SJCRH30 (cell line): ENCODE data around the gene TAS1R3. TPM values are rescaled to one million over a fixed set of nuclear protein-coding genes. Genes with fewer than 3 reads are reported as not detected.

Source experiments
- DNase-seq, 2 experiments: peaks; one replicate each; pipeline ENCODE4 v3.0.0-alpha.2; 2015 to 2020
- H3K27ac ChIP-seq: fragments of 250-450 bp; sonication (Bioruptor Pico); 2 replicates; pipeline ENCODE4 v1.5.1; 2020; ENCODE audit warnings: mild to moderate bottlenecking, moderate library complexity
- H3K27me3 ChIP-seq: fragments of 250-450 bp; sonication (Bioruptor Pico); 2 replicates; pipeline ENCODE4 v1.5.1; 2020; ENCODE audit warnings: mild to moderate bottlenecking, moderate library complexity
- H3K36me3 ChIP-seq: fragments of 250-450 bp; sonication (Bioruptor Pico); 2 replicates; pipeline ENCODE4 v1.5.1; 2020; ENCODE audit warnings: mild to moderate bottlenecking, moderate library complexity
- H3K4me1 ChIP-seq: fragments of 250-450 bp; sonication (Bioruptor Pico); 2 replicates; pipeline ENCODE4 v1.5.1; 2020; ENCODE audit warnings: mild to moderate bottlenecking, moderate library complexity
- H3K4me3 ChIP-seq: fragments of 250-450 bp; sonication (Bioruptor Pico); 2 replicates; pipeline ENCODE4 v1.5.1; 2020; ENCODE audit warnings: mild to moderate bottlenecking, moderate library complexity
- H3K9me3 ChIP-seq: fragments of 250-450 bp; sonication (Bioruptor Pico); replicated peaks from 2 replicates; pipeline ENCODE4 v1.5.1; 2020; ENCODE audit warnings: mild to moderate bottlenecking, moderate library complexity
- total RNA-seq: library from RNA; depleted of rRNA; stranded (reverse); fragments of >200 nt; shearing (Covaris generic); gene quantifications from 2 replicates; pipeline ENCODE4 v1.2.3, GENCODE V29; 2014

Gene TAS1R3
- total RNA-seq, 1 experiment from 2014 or later: 0.47 TPM

- no peak overlapping the region for H3K27ac ChIP-seq
- H3K4me3 ChIP-seq: no peak overlapping the region
- no peak for DNase-seq
- H3K9me3 ChIP-seq: no peaks in the 10 kb centered on the region
- H3K4me1 ChIP-seq: no peaks in the 10 kb centered on the region; the same call in 1 of the 2 replicates
- H3K36me3 ChIP-seq: peaks cover 6% of the 10 kb centered on the region; the same call in 1 of the 2 replicates
- H3K27me3 ChIP-seq: no peaks in the 10 kb centered on the region
Measured at GRCh38 chr1:1344655-1345361, 13.7 kb downstream of the TAS1R3 start.

- H3K36me3 ChIP-seq: peaks cover 6% of the 10 kb centered on the region; the same call in 1 of the 2 replicates
- no peaks in the 10 kb centered on the region; the same call in 1 of the 2 replicates for H3K4me1 ChIP-seq
- no peaks in the 10 kb centered on the region for H3K9me3 ChIP-seq
- DNase-seq: no peak
- H3K4me3 ChIP-seq: no peak overlapping the region
- H3K27ac ChIP-seq: no peak overlapping the region
- H3K27me3 ChIP-seq: no peaks in the 10 kb centered on the region
Measured at GRCh38 chr1:1345384-1345783, 14.3 kb downstream of the TAS1R3 start.

GRCh38 chr1:1345860-1346500 lies 14.9 kb downstream of the TAS1R3 start:
- Histone ChIP-seq H3K27ac (no peak overlapping the region), H3K4me1 (no peaks in the 10 kb centered on the region; the same call in 1 of the 2 replicates), H3K27me3 (no peaks in the 10 kb centered on the region), H3K4me3 (no peak overlapping the region), H3K9me3 (no peaks in the 10 kb centered on the region), H3K36me3 (peaks cover 3% of the 10 kb centered on the region; the same call in 1 of the 2 replicates)
- no peak for DNase-seq

GRCh38 chr1:1346501-1346890 lies 15.4 kb downstream of the TAS1R3 start:
- Histone ChIP-seq H3K27me3 (no peaks in the 10 kb centered on the region), H3K4me1 (peaks cover 2% of the 10 kb centered on the region), H3K4me3 (no peak overlapping the region), H3K36me3 (no peaks in the 10 kb centered on the region), H3K9me3 (no peaks in the 10 kb centered on the region), H3K27ac (no peak overlapping the region)
- no peak for DNase-seq

- Histone ChIP-seq H3K4me1 (peaks cover 8% of the 10 kb centered on the region), H3K4me3 (no peak overlapping the region; the same call in 1 of the 2 replicates), H3K27me3 (no peaks in the 10 kb centered on the region), H3K36me3 (no peaks in the 10 kb centered on the region), H3K9me3 (no peaks in the 10 kb centered on the region), H3K27ac (no peak overlapping the region)
- DNase-seq: no peak
Measured at GRCh38 chr1:1347026-1347595, 16.0 kb downstream of the TAS1R3 start.

- H3K36me3 ChIP-seq: no peaks in the 10 kb centered on the region
- H3K4me1 ChIP-seq: peaks cover 15% of the 10 kb centered on the region
- DNase-seq: peak; percentile 58 to 71
- H3K27me3 ChIP-seq: no peaks in the 10 kb centered on the region
- H3K27ac ChIP-seq: no peak overlapping the region
- H3K4me3 ChIP-seq: peak overlapping the region; percentile 78
- no peaks in the 10 kb centered on the region for H3K9me3 ChIP-seq
Measured at GRCh38 chr1:1347663-1348419, 16.8 kb downstream of the TAS1R3 start.

GRCh38 chr1:1348420-1349255 lies 17.6 kb downstream of the TAS1R3 start:
- H3K4me1 ChIP-seq: peaks cover 23% of the 10 kb centered on the region
- peak in 1 of 2 experiments; percentile 41 for DNase-seq
- no peaks in the 10 kb centered on the region for H3K36me3 ChIP-seq
- no peaks in the 10 kb centered on the region for H3K9me3 ChIP-seq
- no peak overlapping the region for H3K27ac ChIP-seq
- H3K27me3 ChIP-seq: no peaks in the 10 kb centered on the region
- H3K4me3 ChIP-seq: peak overlapping the region; percentile 78

GRCh38 chr1:1349256-1350012 lies 18.4 kb downstream of the TAS1R3 start, which contains the start of gene DVL1:
DVL1 (minus strand) TSS chr1:1349418; CDS start chr1:1349065, 353 bp downstream.
- peak within 1 kb of the TSS; percentile 93 for H3K4me3 ChIP-seq
- H3K4me1 ChIP-seq: peaks cover 24% of the 10 kb centered on the region
- H3K27me3 ChIP-seq: no peaks in the 10 kb centered on the region
- H3K9me3 ChIP-seq: no peaks in the 10 kb centered on the region
- H3K36me3 ChIP-seq: no peaks in the 10 kb centered on the region
- DNase-seq: peak; percentile 81 to 82
- H3K27ac ChIP-seq: peak within 1 kb of the TSS; percentile 42; the same call in 1 of the 2 replicates

GRCh38 chr1:1351511-1352427 lies 20.7 kb downstream of the TAS1R3 start:
- DNase-seq: peak in 1 of 2 experiments; percentile 54
- Histone ChIP-seq H3K27me3 (no peaks in the 10 kb centered on the region), H3K9me3 (no peaks in the 10 kb centered on the region), H3K36me3 (no peaks in the 10 kb centered on the region), H3K4me1 (peaks cover 24% of the 10 kb centered on the region), H3K4me3 (no peak overlapping the region), H3K27ac (no peak overlapping the region)

- no peaks in the 10 kb centered on the region for H3K36me3 ChIP-seq
- no peaks in the 10 kb centered on the region for H3K27me3 ChIP-seq
- H3K4me3 ChIP-seq: no peak overlapping the region
- no peak for DNase-seq
- H3K27ac ChIP-seq: no peak overlapping the region
- no peaks in the 10 kb centered on the region for H3K9me3 ChIP-seq
- H3K4me1 ChIP-seq: peaks cover 27% of the 10 kb centered on the region
Measured at GRCh38 chr1:1352786-1353388, 21.8 kb downstream of the TAS1R3 start.

- Histone ChIP-seq H3K27ac (no peak overlapping the region), H3K4me3 (no peak overlapping the region), H3K27me3 (no peaks in the 10 kb centered on the region), H3K4me1 (peaks cover 28% of the 10 kb centered on the region), H3K36me3 (no peaks in the 10 kb centered on the region), H3K9me3 (no peaks in the 10 kb centered on the region)
- DNase-seq: no peak
Measured at GRCh38 chr1:1353389-1354151, 22.5 kb downstream of the TAS1R3 start.
